PFSK-1 (cell line): ENCODE measurements around the gene CHCHD1.

Source experiments
- FOXP2 ChIP-seq: optimal IDR thresholded peaks from 2 replicates; pipeline ENCODE3; 2011; ENCODE audit warnings: borderline replicate concordance, control low read depth, inconsistent platforms; ENCODE audit not compliant: insufficient read depth; ENCODE audit errors: extremely low read length, extremely low read depth
- POLR2AphosphoS5 ChIP-seq: IDR thresholded peaks from 2 replicates; pipeline ENCODE4 v1.6.1; 2012; ENCODE audit warnings: low read depth, mild to moderate bottlenecking, control low read depth, low read length, moderate library complexity
- REST ChIP-seq, 2 experiments: IDR thresholded peaks; 2 replicates each; pipeline versions ENCODE4 v1.6.1 to v1.8.0; 2011 to 2012; ENCODE audit warnings: low read depth in 2 of 2, low read length in 2 of 2, control low read depth in 1 of 2, inconsistent platforms in 1 of 2, mild to moderate bottlenecking in 1 of 2, moderate library complexity in 1 of 2; ENCODE audit not compliant: insufficient read depth in 1 of 2
- SIN3A ChIP-seq: IDR thresholded peaks from 2 replicates; pipeline ENCODE4 v1.6.1; 2012; ENCODE audit warnings: mild to moderate bottlenecking, low read length, moderate library complexity, borderline replicate concordance; ENCODE audit not compliant: insufficient read depth
- TAF1 ChIP-seq: IDR thresholded peaks from 2 replicates; pipeline ENCODE4 v1.6.1; 2012; ENCODE audit warnings: low read length, control low read depth, borderline replicate concordance; ENCODE audit not compliant: insufficient read depth

CHCHD1 gene

GRCh38 chr10:73815719-73816030 lies 33.8 kb downstream of the CHCHD1 start:
- TF ChIP-seq POLR2AphosphoS5: no peak
- TF ChIP-seq FOXP2: no peak
- TF ChIP-seq SIN3A: no peak
- TF ChIP-seq REST (IDR thresholded peaks at IDR 0.05; ENCODE audit: insufficient read depth in 1 of 2, low read depth in 2 of 2, low read length in 2 of 2): no peak
- no peak for TF ChIP-seq TAF1

GRCh38 chr10:73816917-73817729 lies 35.3 kb downstream of the CHCHD1 start:
- TF ChIP-seq POLR2AphosphoS5 (no peak), TAF1 (no peak), SIN3A (no peak), FOXP2 (no peak), REST (IDR thresholded peaks at IDR 0.05; ENCODE audit: insufficient read depth in 1 of 2, low read depth in 2 of 2, low read length in 2 of 2) (no peak)

GRCh38 chr10:73817826-73818225 lies 36.0 kb downstream of the CHCHD1 start:
- TF ChIP-seq SIN3A (no peak), TAF1 (no peak), REST (IDR thresholded peaks at IDR 0.05; ENCODE audit: insufficient read depth in 1 of 2, low read depth in 2 of 2, low read length in 2 of 2) (no peak), POLR2AphosphoS5 (no peak), FOXP2 (no peak)

- TF ChIP-seq REST (IDR thresholded peaks at IDR 0.05; ENCODE audit: insufficient read depth in 1 of 2, low read depth in 2 of 2, low read length in 2 of 2): no peak
- no peak for TF ChIP-seq SIN3A
- TF ChIP-seq POLR2AphosphoS5: no peak
- no peak for TF ChIP-seq TAF1
- TF ChIP-seq FOXP2: no peak
These were observed 36.6 kb downstream of the CHCHD1 start for GRCh38 chr10:73818402-73818801.

- TF ChIP-seq SIN3A (no peak), POLR2AphosphoS5 (no peak), TAF1 (no peak), FOXP2 (no peak), REST (IDR thresholded peaks at IDR 0.05; ENCODE audit: insufficient read depth in 1 of 2, low read depth in 2 of 2, low read length in 2 of 2) (no peak)
These were observed 37.2 kb downstream of the CHCHD1 start for GRCh38 chr10:73819081-73819480.
